HG02623 (cell line): ENCODE data around the gene RCBTB2.

Source experiments
- ATAC-seq: cut with Tn5 transposase; IDR thresholded peaks from one replicate; pipeline ENCODE4 v1.9.1; 2021; ENCODE audit warnings: moderate library complexity; ENCODE audit not compliant: unreplicated experiment

RCBTB2 gene

GRCh38 chr13:48531416-48532255 is 1.2 kb downstream of the RCBTB2 start:
- ATAC-seq: no peak

GRCh38 chr13:48530833-48531232 is 2.0 kb downstream of the RCBTB2 start:
- ATAC-seq: no peak

GRCh38 chr13:48528720-48529119 is 4.2 kb downstream of the RCBTB2 start:
- ATAC-seq: no peak

- no peak for ATAC-seq
Measured at GRCh38 chr13:48527955-48528354, 4.9 kb downstream of the RCBTB2 start.

GRCh38 chr13:48526286-48526685 is 6.6 kb downstream of the RCBTB2 start:
- ATAC-seq: no peak

GRCh38 chr13:48518083-48518482 is 14.8 kb downstream of the RCBTB2 start:
- no peak for ATAC-seq

- no peak for ATAC-seq
Measured at GRCh38 chr13:48515732-48516131, 17.1 kb downstream of the RCBTB2 start.

- ATAC-seq: no peak
Measured at GRCh38 chr13:48514793-48515192, 18.1 kb downstream of the RCBTB2 start.

- no peak for ATAC-seq
Measured at GRCh38 chr13:48511621-48512230, 21.2 kb downstream of the RCBTB2 start.

- no peak for ATAC-seq
Measured at GRCh38 chr13:48510698-48511097, 22.2 kb downstream of the RCBTB2 start.

- ATAC-seq: no peak
Measured at GRCh38 chr13:48508011-48508410, 24.9 kb downstream of the RCBTB2 start.

- ATAC-seq: no peak
Measured at GRCh38 chr13:48507021-48507420, 25.9 kb downstream of the RCBTB2 start.

GRCh38 chr13:48506092-48506701 is 26.7 kb downstream of the RCBTB2 start:
- ATAC-seq: peak; percentile 14

- peak; percentile 73 for ATAC-seq
Measured at GRCh38 chr13:48505597-48506091, 27.2 kb downstream of the RCBTB2 start.

- ATAC-seq: no peak
Measured at GRCh38 chr13:48505012-48505411, 27.9 kb downstream of the RCBTB2 start.

GRCh38 chr13:48504606-48505005 is 28.3 kb downstream of the RCBTB2 start:
- no peak for ATAC-seq

- ATAC-seq: no peak
Measured at GRCh38 chr13:48502601-48503319, 30.1 kb downstream of the RCBTB2 start.

GRCh38 chr13:48501705-48502104 is 31.2 kb downstream of the RCBTB2 start:
- no peak for ATAC-seq

GRCh38 chr13:48500652-48501197 is 32.2 kb downstream of the RCBTB2 start:
- peak; percentile 29 for ATAC-seq

- no peak for ATAC-seq
Measured at GRCh38 chr13:48497669-48498068, 35.2 kb downstream of the RCBTB2 start.
